Transverse colon (tissue), 4 donors: ENCODE results near the gene SOS1.

Source experiments
- CTCF ChIP-seq, 5 experiments: fragments of 200-600 bp in 3 of 5; fragments of 450-650 bp in 2 of 5; sonication (generic) in 3 of 5; IDR thresholded peaks; 1 replicate in 2 of 5; 2 replicates in 3 of 5; pipeline ENCODE4 v1.5.1; 2016 to 2017; ENCODE audit warnings: antibody characterized with exemption in 5 of 5, inconsistent platforms in 3 of 5, mild to moderate bottlenecking in 2 of 5, moderate library complexity in 1 of 5
- POLR2A ChIP-seq: fragments of 450-650 bp; IDR thresholded peaks from one replicate; pipeline ENCODE4 v1.6.1; 2016; ENCODE audit warnings: antibody characterized with exemption, mild to moderate bottlenecking, moderate library complexity
- POLR2AphosphoS5 ChIP-seq, 3 donors: sonication (generic); formaldehyde crosslinking; IDR thresholded peaks; one replicate each; pipeline ENCODE4 v1.6.1; 2016; ENCODE audit warnings: antibody characterized with exemption in 3 of 3

GRCh38 chr2:39127973-39128372, 7.1 kb upstream of the SOS1 start:
- TF ChIP-seq CTCF (IDR thresholded peaks at IDR 0.05) (no peak), POLR2AphosphoS5 (IDR thresholded peaks at IDR 0.05) (no peak), POLR2A (no peak)
